ENCODE measurements around the gene VPS37D.

- TF ChIP-seq ZNF396 (CRISPR knock-in tag; IDR thresholded peaks at IDR 0.05; ENCODE audit: borderline replicate concordance) = no peak
- TF ChIP-seq CTCF (IDR thresholded peaks at IDR 0.05) = no peak
- no peak for TF ChIP-seq ZNF512 (CRISPR knock-in tag; IDR thresholded peaks at IDR 0.05; ENCODE audit: borderline replicate concordance)
- no peak for TF ChIP-seq ELF4 (CRISPR knock-in tag; IDR thresholded peaks at IDR 0.05; ENCODE audit: low read depth)
- no peak for TF ChIP-seq TEAD1 (CRISPR knock-in tag; IDR thresholded peaks at IDR 0.05)
- TF ChIP-seq E2F1 (CRISPR knock-in tag; IDR thresholded peaks at IDR 0.05) = no peak
- no peak for TF ChIP-seq ATF1 (CRISPR knock-in tag; IDR thresholded peaks at IDR 0.05)
- no peak for TF ChIP-seq ETV6 (CRISPR knock-in tag; IDR thresholded peaks at IDR 0.05)
- TF ChIP-seq ATF6 (CRISPR knock-in tag; IDR thresholded peaks at IDR 0.05) = no peak
- TF ChIP-seq AFF4 (CRISPR knock-in tag; IDR thresholded peaks at IDR 0.05; ENCODE audit: borderline replicate concordance) = no peak
Observed at GRCh38 chr7:73668886-73669230, 1.2 kb downstream of the VPS37D start.

Data from WTC11 (cell line).